GM12874 (cell line): ENCODE measurements around the gene GPR108.

Source experiments
- TF ChIP-seq, protein P1 (sequence below): IDR thresholded peaks from 2 replicates; pipeline ENCODE4 v1.5.1; 2011; ENCODE audit warnings: low read depth, mild to moderate bottlenecking, control low read depth, low read length, moderate library complexity; ENCODE audit not compliant: insufficient read depth

Gene GPR108

DNA sequence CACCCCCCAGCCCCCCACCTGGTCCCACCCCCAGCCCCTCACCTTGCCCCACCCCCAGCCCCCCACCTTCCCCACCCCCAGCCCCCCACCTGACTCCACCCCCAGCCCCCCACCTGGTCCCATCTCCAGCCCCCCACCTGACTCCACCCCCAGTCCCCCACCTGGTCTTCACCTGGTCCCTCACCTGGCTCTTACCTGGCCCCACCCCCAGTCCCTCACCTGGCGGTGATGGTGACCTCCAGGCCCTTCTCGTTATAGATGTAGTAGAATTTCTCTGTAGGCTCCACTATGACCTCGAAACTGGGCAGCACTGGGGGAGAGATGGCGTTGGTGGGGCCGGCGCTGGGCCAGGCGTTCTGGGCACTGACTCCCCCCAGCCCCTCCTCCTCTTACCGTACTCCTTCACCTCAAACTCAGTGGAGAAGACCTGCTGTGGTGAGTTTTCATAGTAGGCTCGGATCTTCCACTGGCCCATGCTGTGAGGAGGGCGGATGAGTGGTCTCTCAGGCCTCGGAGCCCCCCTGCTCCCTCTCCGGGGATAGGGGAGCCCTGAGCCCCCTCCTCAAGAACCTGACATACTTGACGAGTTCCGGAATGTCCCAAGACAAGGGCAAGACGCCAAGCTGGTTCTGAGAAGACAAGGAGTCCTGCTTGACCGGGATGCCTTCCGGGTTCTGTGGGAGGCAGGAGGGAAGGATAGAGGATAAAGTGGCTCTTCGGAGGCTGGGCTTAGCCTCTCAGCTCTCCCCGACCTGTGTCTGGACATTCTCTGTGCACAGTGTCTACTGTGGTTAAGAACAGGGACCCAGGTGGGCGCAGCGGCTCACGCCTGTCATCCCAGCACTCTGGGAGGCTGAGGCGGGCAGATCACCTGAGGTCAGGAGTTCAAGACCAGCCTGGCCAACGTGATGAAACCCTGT, 23.3 kb downstream of the GPR108 start:
- TF ChIP-seq, protein P1, sequence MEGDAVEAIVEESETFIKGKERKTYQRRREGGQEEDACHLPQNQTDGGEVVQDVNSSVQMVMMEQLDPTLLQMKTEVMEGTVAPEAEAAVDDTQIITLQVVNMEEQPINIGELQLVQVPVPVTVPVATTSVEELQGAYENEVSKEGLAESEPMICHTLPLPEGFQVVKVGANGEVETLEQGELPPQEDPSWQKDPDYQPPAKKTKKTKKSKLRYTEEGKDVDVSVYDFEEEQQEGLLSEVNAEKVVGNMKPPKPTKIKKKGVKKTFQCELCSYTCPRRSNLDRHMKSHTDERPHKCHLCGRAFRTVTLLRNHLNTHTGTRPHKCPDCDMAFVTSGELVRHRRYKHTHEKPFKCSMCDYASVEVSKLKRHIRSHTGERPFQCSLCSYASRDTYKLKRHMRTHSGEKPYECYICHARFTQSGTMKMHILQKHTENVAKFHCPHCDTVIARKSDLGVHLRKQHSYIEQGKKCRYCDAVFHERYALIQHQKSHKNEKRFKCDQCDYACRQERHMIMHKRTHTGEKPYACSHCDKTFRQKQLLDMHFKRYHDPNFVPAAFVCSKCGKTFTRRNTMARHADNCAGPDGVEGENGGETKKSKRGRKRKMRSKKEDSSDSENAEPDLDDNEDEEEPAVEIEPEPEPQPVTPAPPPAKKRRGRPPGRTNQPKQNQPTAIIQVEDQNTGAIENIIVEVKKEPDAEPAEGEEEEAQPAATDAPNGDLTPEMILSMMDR: no peak

DNA sequence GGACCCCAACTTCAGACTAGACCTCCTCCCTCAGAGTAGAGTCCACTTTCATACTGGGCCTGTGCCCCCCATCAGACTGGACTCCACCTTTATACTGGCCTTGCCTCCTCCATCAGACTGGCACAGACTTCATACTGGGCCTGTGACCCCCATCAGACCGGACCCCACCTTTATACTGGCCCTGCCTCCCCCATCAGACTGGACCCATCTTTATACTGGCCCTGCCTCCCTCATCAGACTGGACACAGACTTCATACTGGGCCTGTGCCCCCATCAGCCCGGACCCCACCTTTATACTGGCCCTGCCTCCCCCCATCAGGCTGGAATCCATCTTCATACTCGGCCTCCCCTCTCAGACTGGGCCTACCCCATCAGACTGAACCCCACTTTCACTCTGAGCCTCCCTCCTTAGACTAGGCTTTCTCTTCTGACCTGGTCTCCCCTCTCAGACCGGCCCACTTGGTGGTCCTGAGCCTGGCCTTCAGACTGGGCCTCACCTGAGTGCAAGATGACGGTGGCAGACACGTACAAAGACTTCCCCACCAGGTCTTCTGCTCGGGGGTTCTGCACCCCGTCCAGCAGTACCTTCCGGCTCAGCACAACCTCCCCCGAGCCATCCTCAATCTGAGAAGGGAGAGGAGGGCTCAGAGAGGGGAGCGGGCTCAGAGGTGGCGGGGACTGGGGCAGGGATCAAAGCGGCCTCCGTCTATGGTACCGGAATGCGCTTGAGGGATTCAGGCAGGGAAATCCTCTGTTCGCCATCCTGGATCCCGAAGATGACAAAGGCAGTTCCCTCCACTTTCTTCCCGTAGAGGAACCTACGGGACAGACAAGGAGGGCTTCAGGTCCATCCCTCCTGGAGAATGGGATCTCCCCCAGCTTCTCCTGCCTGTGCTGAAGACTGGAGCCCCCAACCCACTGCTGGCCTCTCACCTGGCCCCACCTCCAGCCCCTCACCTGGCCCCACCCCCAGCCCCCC, 24.4 kb downstream of the GPR108 start:
- TF ChIP-seq, protein P1: no peak

DNA sequence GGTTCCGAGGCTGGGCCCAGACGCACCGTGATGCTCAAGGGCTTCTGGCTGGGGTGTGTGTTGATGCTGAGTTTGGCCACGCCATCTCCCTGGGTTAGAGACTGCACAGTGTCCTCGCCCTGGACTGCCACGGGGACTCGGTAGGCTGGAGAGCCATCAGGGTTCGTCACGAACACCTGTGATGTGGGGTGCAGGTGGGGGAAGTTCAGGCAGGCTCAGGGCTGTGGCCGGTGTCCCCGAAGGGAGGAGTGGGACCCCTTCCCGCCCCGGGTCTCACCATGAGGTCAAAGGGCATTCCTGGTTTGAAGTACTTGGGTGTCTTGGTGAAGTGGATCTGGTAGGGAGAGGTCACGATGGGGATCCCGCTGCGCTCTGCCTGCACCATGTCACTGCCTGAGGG, 25.1 kb downstream of the GPR108 start:
- TF ChIP-seq, protein P1: no peak

DNA sequence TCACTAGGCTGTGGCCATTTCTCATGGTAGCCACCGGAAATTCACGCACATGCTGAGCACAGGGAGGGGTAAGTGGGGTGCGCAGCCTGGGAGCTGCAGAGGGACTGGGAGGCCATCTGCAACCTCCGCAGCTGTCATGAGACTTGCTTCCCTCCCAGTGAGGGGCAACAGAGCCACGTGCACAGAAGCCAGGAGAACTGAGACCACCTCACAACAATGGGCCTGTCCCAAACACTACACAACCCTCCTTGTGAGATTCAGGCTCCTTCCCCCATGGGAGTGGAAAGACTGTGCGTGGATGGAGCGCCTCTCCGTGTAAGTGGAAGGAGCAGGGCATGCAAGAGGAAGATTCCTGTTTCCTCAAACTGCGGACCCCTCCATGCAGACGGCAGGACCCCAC, 25.8 kb downstream of the GPR108 start:
- TF ChIP-seq, protein P1: no peak

DNA sequence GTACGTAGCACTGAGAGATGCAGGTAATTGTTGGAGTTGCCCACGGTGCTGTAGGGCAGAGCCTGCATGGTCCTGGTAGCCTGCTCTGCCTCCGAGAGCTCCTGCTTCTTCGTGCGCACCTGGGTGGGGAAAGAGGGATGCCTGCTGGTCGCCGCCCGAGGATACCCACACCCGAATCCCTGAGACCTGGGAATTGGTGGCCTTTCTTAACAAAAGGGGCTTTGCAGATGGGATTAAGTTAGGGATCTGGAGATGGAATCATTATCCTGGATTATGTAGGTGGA, 26.4 kb downstream of the GPR108 start:
- TF ChIP-seq, protein P1: no peak

DNA sequence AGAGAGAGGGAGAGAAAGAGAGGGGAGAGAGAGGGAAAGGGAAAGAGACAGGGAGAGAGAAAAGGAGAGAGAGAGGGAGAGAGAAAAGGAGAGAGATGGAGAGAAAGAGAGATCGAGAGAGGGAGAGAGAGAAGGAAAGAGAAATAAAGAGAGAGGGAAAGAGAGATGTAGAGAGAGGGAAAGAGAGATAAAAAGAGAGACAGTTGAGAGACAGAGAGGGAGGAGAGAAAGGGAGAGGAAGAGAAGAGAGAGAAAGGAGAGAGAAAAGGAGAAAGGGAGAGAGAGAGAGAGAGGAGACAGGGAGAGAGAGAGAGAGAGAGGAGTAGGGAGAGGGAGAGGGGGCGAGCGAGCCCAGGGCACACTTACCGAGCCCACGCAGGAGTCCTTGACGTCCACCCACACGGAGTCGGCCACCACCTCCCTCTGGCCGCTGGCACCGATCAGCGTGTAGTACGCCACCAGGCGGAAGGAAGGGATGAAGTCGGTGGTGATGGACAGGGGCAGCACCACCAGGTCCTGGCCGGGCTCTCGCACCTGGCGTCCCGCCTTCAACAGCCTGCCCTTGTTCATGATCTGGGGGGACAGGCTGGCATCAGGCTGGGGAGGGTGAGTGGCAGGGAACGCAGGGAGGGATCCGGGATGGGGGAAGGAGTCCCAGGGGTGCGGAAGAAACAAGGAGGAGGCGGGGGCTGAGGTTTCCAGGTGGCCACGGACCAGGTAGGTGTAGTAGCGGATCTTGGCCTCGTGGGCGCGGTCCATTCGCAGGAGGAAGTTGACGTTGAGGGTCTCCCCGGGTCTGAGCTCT, 26.9 kb downstream of the GPR108 start:
- TF ChIP-seq, protein P1: no peak
